HCT116 (cell line): ENCODE results near the gene COL4A4. TPM values are rescaled to one million over a fixed set of nuclear protein-coding genes. Genes with fewer than 3 reads are reported as not detected.

ENCODE experiments used
- ATAC-seq: fragments of 200-7000 bp; cut with Tn5 transposase; 2 replicates; pipeline ENCODE4 v1.9.1; 2020; ENCODE audit warnings: mild to moderate bottlenecking, moderate library complexity
- BruUV-seq: library from RNA; stranded (reverse); fragments of 400-500 nt; replicated peaks from 2 replicates; lab custom pipeline; 2021; lab: Mats Ljungman, UMichigan
- CTCF ChIA-PET: fragments of 300-600 bp; sonication (Branson Sonifier 250); formaldehyde crosslinking; loops from one replicate; lab custom pipeline; 2021; ENCODE audit warnings: antibody characterized with exemption; lab: Charles Lee
- POLR2A ChIA-PET: fragments of 300-600, 350-600 bp; sonication (Branson Sonifier 250); formaldehyde crosslinking; loops from one replicate; lab custom pipeline; 2021; ENCODE audit warnings: antibody characterized with exemption; lab: Charles Lee
- RAD21 ChIA-PET, 2 experiments: fragments of 300-600 bp; sonication (Branson Sonifier 250); formaldehyde crosslinking; loops; one replicate each; lab custom pipeline; 2023; ENCODE audit warnings: low total read pairs in 2 of 2; ENCODE audit not compliant: uncharacterized antibody in 2 of 2, unreplicated experiment in 2 of 2, low non-redundant PET in 1 of 2; lab: Charles Lee
- DNase-seq: peaks from one replicate; pipeline ENCODE4 v3.0.0-alpha.2; 2010; ENCODE audit warnings: low read depth, low spot score
- H2AFZ ChIP-seq: fragments of 200-600 bp; shearing (Covaris generic), sonication (generic); 2 replicates; pipeline ENCODE4 v1.6.1; 2017; ENCODE audit warnings: low read depth, mixed run types, mixed read lengths, antibody characterized with exemption, low read length; ENCODE audit not compliant: poor library complexity, severe bottlenecking
- H3K27ac ChIP-seq: 2 replicates; pipeline ENCODE4 v1.5.1; 2012; ENCODE audit warnings: low read depth, low read length
- H3K27me3 ChIP-seq: fragments of 200-600 bp; sonication (generic); 2 replicates; pipeline ENCODE4 v1.6.1; 2016; ENCODE audit warnings: mixed run types, low read length, mixed read lengths; ENCODE audit not compliant: insufficient read depth
- H3K36me3 ChIP-seq, 2 experiments: fragments of 200-500 bp in 1 of 2; fragments of 200-600 bp in 1 of 2; sonication (Bioruptor generic) in 1 of 2; sonication (generic) in 1 of 2; 2 replicates each; pipeline versions ENCODE4 v1.5.1 to v1.6.1; 2014 to 2016; ENCODE audit warnings: low read length in 2 of 2, inconsistent platforms in 1 of 2, mixed read lengths in 1 of 2, mixed run types in 1 of 2; ENCODE audit not compliant: insufficient read depth in 2 of 2, control insufficient read depth in 1 of 2
- H3K4me1 ChIP-seq, 2 experiments: fragments of 200-600 bp in 1 of 2; sonication (generic) in 1 of 2; 2 replicates each; pipeline versions ENCODE4 v1.5.1 to v1.6.1; 2012 to 2017; ENCODE audit warnings: low read length in 2 of 2, inconsistent platforms in 1 of 2, mild to moderate bottlenecking in 1 of 2, mixed read lengths in 1 of 2, mixed run types in 1 of 2, moderate library complexity in 1 of 2; ENCODE audit not compliant: insufficient read depth in 2 of 2, control insufficient read depth in 1 of 2
- H3K4me2 ChIP-seq: fragments of 200-600 bp; sonication (generic); 2 replicates; pipeline ENCODE4 v1.6.1; 2017; ENCODE audit warnings: mixed run types, low read length, mixed read lengths
- H3K4me3 ChIP-seq, 2 experiments: fragments of 200-600 bp in 1 of 2; sonication (generic) in 1 of 2; replicated peaks in 1 of 2; 2 replicates each; pipeline ENCODE4 v1.5.1; 2011 to 2016; ENCODE audit warnings: low read length in 2 of 2, control low read depth in 1 of 2, low read depth in 1 of 2, mild to moderate bottlenecking in 1 of 2, mixed read lengths in 1 of 2, mixed run types in 1 of 2
- H3K79me2 ChIP-seq: fragments of 200-600 bp; sonication (generic); 2 replicates; pipeline ENCODE4 v1.6.1; 2017; ENCODE audit warnings: mild to moderate bottlenecking, mixed run types, low read length, moderate library complexity, mixed read lengths; ENCODE audit not compliant: insufficient read depth
- H3K9ac ChIP-seq: fragments of 200-600 bp; sonication (generic); 2 replicates; pipeline ENCODE4 v1.6.1; 2016; ENCODE audit warnings: low read length, mixed read lengths
- H3K9me2 ChIP-seq: fragments of 200-600 bp; sonication (generic), shearing (Covaris generic); 2 replicates; pipeline ENCODE4 v1.6.1; 2017; ENCODE audit warnings: mixed run types, mild to moderate bottlenecking, moderate library complexity; ENCODE audit not compliant: insufficient read depth
- H3K9me3 ChIP-seq, 2 experiments: fragments of 200-500 bp in 1 of 2; fragments of 200-600 bp in 1 of 2; sonication (Bioruptor generic) in 1 of 2; sonication (generic) in 1 of 2; 2 replicates each; pipeline ENCODE4 v1.6.1; 2014 to 2017; ENCODE audit warnings: low read length in 2 of 2, mixed read lengths in 2 of 2, inconsistent platforms in 1 of 2, low read depth in 1 of 2, mild to moderate bottlenecking in 1 of 2, mixed run types in 1 of 2, moderate library complexity in 1 of 2; ENCODE audit not compliant: control insufficient read depth in 1 of 2, insufficient read depth in 1 of 2
- H4K20me1 ChIP-seq: fragments of 200-600 bp; sonication (generic), shearing (Covaris generic); 2 replicates; pipeline ENCODE4 v1.6.1; 2017; ENCODE audit warnings: mixed run types, mild to moderate bottlenecking, moderate library complexity; ENCODE audit not compliant: insufficient read depth
- POLR2A ChIP-seq: IDR thresholded peaks from 2 replicates; pipeline ENCODE4 v1.7.0; 2011; ENCODE audit warnings: borderline replicate concordance; ENCODE audit not compliant: insufficient read depth, insufficient read length; ENCODE audit errors: extremely low read depth
- POLR2AphosphoS5 ChIP-seq: IDR thresholded peaks from 2 replicates; pipeline ENCODE4 v1.6.1; 2011; ENCODE audit warnings: mild to moderate bottlenecking, low read depth, low read length, moderate library complexity
- TCF7L2 ChIP-seq: IDR thresholded peaks from 2 replicates; pipeline ENCODE4 v1.7.0; 2011; ENCODE audit warnings: borderline replicate concordance, inconsistent platforms; ENCODE audit not compliant: insufficient read depth, insufficient read length; ENCODE audit errors: extremely low read depth
- YY1 ChIP-seq: IDR thresholded peaks from 2 replicates; pipeline ENCODE4 v1.6.1; 2011; ENCODE audit warnings: low read length, low read depth, moderate library complexity, mild to moderate bottlenecking; ENCODE audit not compliant: insufficient replicate concordance; ENCODE audit errors: extremely low read depth
- intact Hi-C: fragments of 100-400 bp; cut with micrococcal nuclease; formaldehyde crosslinking; loops from 2 replicates; pipeline ENCODE4 v1.10.0; 2022
- total RNA-seq: library from RNA; stranded (reverse); gene quantifications from one replicate; pipeline ENCODE4 v1.2.1, GENCODE V29; 2021; ENCODE audit not compliant: unreplicated experiment
- TF ChIP-seq, protein P1 (sequence below), 3 experiments: fragments of 200-600 bp in 1 of 3; sonication (generic) in 1 of 3; IDR thresholded peaks in 2 of 3; conservative IDR thresholded peaks in 1 of 3; 2 replicates each; pipeline ENCODE4 v1.5.1; 2012 to 2017; ENCODE audit warnings: low read depth in 2 of 3, low read length in 2 of 3, antibody characterized with exemption in 1 of 3, borderline replicate concordance in 1 of 3, control low read depth in 1 of 3, mild to moderate bottlenecking in 1 of 3, mixed read lengths in 1 of 3, mixed run types in 1 of 3, moderate library complexity in 1 of 3; ENCODE audit not compliant: insufficient read depth in 1 of 3
- TF ChIP-seq, protein P2 (sequence below): IDR thresholded peaks from 2 replicates; pipeline ENCODE4 v1.6.1; 2011; ENCODE audit warnings: mild to moderate bottlenecking, low read length, moderate library complexity; ENCODE audit not compliant: insufficient replicate concordance; ENCODE audit errors: extremely low read depth

Gene COL4A4
- total RNA-seq, 1 experiment from 2014 or later: 5.9 TPM

DNA sequence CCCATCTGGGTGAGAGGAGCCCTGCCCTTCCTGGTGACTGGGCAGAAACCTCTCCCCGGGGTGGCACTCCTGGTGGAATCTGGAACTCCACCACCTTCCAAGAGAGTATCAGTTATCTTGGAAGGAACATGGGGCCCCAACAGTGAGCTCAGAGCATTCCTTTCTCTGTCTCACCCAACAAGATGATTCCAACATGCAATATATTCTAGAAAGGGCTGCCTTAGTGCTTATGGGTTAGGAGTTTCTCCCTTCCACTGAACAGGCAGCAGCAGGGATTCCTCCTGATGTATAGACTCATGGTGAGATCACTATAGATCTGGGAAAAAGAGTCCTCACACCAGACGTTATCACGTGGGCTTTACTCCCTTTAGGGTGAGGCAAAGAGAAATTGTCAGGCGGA is 147.1 kb downstream of the COL4A4 start:
- no peak overlapping the region for H3K27ac ChIP-seq
- intact Hi-C loops: no loop called here
- H3K4me2 ChIP-seq: no peak overlapping the region
- ATAC-seq (no peak; the same call in 1 of the 2 replicates), DNase-seq (no peak)
- RAD21 ChIA-PET: no interaction called here
- H3K4me3 ChIP-seq: no peak overlapping the region
- no peaks in the 10 kb centered on the region for H3K9me2 ChIP-seq
- CTCF ChIA-PET: interaction anchor here (1.8 kb wide), 1 partner anchor 16 kb away, joined by 5 read pairs; no protein-coding TSS in a partner anchor
- H3K79me2 ChIP-seq: no peaks in the 10 kb centered on the region
- no TSS peak for BruUV-seq
- POLR2A ChIA-PET: no interaction called here
- H3K36me3 ChIP-seq: no peaks in the 10 kb centered on the region
- no peaks in the 10 kb centered on the region for H3K4me1 ChIP-seq
- H3K9me3 ChIP-seq: no peaks in the 10 kb centered on the region
- H3K9ac ChIP-seq: no peak overlapping the region
- no peak overlapping the region for H2AFZ ChIP-seq
- no peaks in the 10 kb centered on the region for H4K20me1 ChIP-seq
- H3K27me3 ChIP-seq: no peaks in the 10 kb centered on the region
- TF ChIP-seq TCF7L2: no peak
- TF ChIP-seq, protein P1, sequence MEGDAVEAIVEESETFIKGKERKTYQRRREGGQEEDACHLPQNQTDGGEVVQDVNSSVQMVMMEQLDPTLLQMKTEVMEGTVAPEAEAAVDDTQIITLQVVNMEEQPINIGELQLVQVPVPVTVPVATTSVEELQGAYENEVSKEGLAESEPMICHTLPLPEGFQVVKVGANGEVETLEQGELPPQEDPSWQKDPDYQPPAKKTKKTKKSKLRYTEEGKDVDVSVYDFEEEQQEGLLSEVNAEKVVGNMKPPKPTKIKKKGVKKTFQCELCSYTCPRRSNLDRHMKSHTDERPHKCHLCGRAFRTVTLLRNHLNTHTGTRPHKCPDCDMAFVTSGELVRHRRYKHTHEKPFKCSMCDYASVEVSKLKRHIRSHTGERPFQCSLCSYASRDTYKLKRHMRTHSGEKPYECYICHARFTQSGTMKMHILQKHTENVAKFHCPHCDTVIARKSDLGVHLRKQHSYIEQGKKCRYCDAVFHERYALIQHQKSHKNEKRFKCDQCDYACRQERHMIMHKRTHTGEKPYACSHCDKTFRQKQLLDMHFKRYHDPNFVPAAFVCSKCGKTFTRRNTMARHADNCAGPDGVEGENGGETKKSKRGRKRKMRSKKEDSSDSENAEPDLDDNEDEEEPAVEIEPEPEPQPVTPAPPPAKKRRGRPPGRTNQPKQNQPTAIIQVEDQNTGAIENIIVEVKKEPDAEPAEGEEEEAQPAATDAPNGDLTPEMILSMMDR (IDR thresholded peaks at IDR 0.05 in 2 of 3, conservative IDR thresholded peaks at IDR 0.05 in 1 of 3; ENCODE audit: borderline replicate concordance in 1 of 3, insufficient read depth in 1 of 3, low read depth in 2 of 3, low read length in 2 of 3): no peak
- TF ChIP-seq YY1: no peak
- no peak for TF ChIP-seq POLR2AphosphoS5
- TF ChIP-seq POLR2A: no peak
- TF ChIP-seq, protein P2, sequence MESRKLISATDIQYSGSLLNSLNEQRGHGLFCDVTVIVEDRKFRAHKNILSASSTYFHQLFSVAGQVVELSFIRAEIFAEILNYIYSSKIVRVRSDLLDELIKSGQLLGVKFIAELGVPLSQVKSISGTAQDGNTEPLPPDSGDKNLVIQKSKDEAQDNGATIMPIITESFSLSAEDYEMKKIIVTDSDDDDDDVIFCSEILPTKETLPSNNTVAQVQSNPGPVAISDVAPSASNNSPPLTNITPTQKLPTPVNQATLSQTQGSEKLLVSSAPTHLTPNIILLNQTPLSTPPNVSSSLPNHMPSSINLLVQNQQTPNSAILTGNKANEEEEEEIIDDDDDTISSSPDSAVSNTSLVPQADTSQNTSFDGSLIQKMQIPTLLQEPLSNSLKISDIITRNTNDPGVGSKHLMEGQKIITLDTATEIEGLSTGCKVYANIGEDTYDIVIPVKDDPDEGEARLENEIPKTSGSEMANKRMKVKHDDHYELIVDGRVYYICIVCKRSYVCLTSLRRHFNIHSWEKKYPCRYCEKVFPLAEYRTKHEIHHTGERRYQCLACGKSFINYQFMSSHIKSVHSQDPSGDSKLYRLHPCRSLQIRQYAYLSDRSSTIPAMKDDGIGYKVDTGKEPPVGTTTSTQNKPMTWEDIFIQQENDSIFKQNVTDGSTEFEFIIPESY: no peak
- TF ChIP-seq, all 23 proteins: peak for 0
